GM10248 (cell line): ENCODE data around the gene KRT85.
A peak's percentile ranks its signal among the peaks of the same experiment; 100 is the strongest.
"Not testable (repeated sequence)": the region's sequence is repeated elsewhere in the genome, so short reads cannot be mapped to it uniquely, and the experiment has no call there.

ENCODE experiments used
- CTCF ChIA-PET: fragments of 300-600 bp; sonication (Branson Sonifier 250); formaldehyde crosslinking; extraction: SDS; loops from one replicate; lab custom pipeline; 2021; ENCODE audit warnings: antibody characterized with exemption; lab: Yijun Ruan, JAX
- POLR2A ChIA-PET: fragments of 350-650 bp; sonication (Branson Sonifier 250); formaldehyde crosslinking; extraction: SDS; loops from one replicate; lab custom pipeline; 2020; ENCODE audit warnings: antibody characterized with exemption; lab: Yijun Ruan, JAX
- DNase-seq: peaks from one replicate; pipeline ENCODE4 v3.0.0; 2012; ENCODE audit errors: extremely low spot score
- TF ChIP-seq, protein P1 (sequence below): IDR thresholded peaks from 2 replicates; pipeline ENCODE4 v1.5.1; 2012; ENCODE audit warnings: mild to moderate bottlenecking, low read depth; ENCODE audit errors: extremely low read depth, missing control alignments, control extremely low read depth

Gene KRT85

DNA sequence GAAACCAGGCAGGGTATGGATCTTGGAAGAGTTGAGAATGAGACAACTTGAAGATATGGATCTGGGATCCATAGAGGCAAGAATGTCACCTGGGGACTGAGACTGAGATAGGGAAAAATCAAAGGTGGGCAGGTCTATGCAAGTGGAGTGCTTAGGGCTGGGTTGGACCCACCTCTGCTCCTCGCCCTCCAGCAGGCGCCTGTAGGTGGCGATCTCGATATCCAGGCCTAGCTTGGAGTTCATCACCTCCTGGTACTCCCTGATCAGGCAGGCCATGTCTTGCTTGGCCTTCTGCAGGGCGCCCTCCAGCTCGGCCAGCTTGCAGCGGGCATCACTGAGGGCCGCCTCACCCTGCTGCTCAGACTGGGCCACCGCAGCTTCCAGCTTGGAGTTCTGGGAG, 51.6 kb downstream of the KRT85 start:
- POLR2A ChIA-PET, result interaction anchor here (0.6 kb wide), 1 partner anchor 16 kb away, joined by 3 read pairs; no protein-coding TSS in a partner anchor
- TF ChIP-seq, protein P1, sequence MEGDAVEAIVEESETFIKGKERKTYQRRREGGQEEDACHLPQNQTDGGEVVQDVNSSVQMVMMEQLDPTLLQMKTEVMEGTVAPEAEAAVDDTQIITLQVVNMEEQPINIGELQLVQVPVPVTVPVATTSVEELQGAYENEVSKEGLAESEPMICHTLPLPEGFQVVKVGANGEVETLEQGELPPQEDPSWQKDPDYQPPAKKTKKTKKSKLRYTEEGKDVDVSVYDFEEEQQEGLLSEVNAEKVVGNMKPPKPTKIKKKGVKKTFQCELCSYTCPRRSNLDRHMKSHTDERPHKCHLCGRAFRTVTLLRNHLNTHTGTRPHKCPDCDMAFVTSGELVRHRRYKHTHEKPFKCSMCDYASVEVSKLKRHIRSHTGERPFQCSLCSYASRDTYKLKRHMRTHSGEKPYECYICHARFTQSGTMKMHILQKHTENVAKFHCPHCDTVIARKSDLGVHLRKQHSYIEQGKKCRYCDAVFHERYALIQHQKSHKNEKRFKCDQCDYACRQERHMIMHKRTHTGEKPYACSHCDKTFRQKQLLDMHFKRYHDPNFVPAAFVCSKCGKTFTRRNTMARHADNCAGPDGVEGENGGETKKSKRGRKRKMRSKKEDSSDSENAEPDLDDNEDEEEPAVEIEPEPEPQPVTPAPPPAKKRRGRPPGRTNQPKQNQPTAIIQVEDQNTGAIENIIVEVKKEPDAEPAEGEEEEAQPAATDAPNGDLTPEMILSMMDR, result peak; percentile 28
- DNase-seq, result not testable (repeated sequence)
- CTCF ChIA-PET, result interaction anchor here (1.1 to 2.2 kb wide), 3 partner anchors 9 to 37 kb away, joined by 5 to 12 read pairs (median 5); no protein-coding TSS in a partner anchor

DNA sequence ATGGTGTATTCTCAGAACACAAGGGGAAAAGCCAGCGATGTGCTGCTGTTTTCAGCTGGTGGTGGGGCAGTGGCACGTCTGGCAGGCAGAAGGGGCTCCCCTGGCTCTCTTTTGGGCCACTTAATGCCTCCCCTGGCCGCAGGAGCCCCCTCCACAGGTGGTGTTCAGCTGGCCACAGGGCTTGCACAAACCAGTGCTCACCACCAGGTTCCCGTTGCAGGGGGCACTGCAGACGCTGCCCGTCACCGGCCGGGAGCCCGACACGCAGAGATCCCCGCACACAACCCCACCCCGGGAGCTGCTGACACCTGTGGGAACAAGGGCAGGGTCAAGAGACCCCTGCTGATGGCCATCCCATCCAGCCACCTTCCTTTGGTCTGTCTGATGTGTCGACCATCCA, 52.8 kb downstream of the KRT85 start:
- POLR2A ChIA-PET, result no interaction called here
- TF ChIP-seq, protein P1, result no peak
- no peak for DNase-seq
- CTCF ChIA-PET, result interaction anchor here (1.1 to 2.2 kb wide), 3 partner anchors 8 to 35 kb away, joined by 5 to 12 read pairs (median 5); no protein-coding TSS in a partner anchor

DNA sequence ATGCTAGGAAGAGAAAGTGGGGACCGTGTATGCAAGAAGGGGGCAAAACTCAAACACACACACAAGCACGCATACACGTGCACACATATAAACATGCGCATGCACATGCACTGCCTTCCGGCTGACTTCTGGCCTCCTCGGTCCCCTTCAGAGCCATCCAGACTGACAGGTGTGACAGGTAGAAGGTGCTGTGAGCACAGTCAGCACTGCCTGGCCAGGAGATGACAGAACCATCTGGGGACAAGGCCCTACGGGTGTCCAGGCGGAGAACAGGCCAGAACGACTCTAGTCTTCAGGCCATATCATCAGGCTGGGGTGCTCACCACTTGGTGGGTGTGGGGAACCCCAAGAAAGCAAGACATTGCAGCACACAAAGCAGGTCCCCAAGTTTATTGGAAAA, 53.4 kb downstream of the KRT85 start:
- POLR2A ChIA-PET, result no interaction called here
- DNase-seq, result no peak
- TF ChIP-seq, protein P1, result no peak
- CTCF ChIA-PET, result interaction anchor here (1.8 to 3.4 kb wide), 2 partner anchors 13 to 35 kb away, joined by 8 to 23 read pairs; no protein-coding TSS in a partner anchor

DNA sequence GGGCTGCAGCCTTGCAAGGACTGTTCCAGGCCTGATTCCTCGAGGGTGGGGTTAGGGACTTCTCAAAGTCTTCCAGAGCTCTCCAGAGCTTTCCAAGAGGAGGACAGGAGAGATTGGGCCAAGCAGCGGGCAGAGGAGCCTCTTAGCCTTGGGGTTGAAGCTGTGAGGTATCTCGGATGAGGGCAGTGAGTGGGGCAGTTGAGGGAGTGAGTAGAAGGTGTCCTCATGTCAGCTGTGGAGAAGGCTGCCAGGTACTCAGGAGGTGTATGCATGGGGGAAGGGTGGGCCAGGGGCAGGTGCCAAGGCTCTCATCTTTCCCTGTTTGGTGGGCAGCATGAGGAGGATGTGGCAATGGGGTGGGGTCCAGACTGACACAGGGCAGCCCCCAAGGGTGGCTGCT, 53.8 kb downstream of the KRT85 start:
- DNase-seq, result no peak
- ChIA-PET CTCF (interaction anchor here (0.9 to 3.4 kb wide), 4 partner anchors 14 to 667 kb away, joined by 3 to 23 read pairs (median 6); no protein-coding TSS in a partner anchor), POLR2A (no interaction called here)
- TF ChIP-seq, protein P1, result no peak

DNA sequence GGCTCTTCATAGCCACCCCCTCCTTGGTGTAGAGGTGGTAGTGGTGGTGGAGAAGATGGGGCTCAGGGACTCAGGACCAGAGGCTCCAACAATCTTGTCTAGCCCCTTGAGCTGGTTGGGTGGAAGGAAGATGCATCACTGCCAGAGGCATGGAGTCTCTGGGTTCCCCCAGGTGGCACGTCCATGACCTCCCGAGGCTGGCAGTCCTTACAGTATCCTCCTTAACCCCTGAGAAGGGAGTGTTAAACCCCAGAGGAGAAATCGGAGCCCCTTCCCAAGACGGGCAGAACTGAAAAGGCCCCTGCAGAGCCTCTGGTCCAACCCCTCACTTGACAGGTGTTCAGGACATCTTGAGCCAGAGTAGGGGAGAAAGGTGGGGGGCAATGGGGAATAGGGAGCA, 55.2 kb downstream of the KRT85 start:
- no peak for DNase-seq
- ChIA-PET CTCF (interaction anchor here (1.1 to 3.4 kb wide), 4 partner anchors 13 to 91 kb away, joined by 4 to 23 read pairs (median 6); no protein-coding TSS in a partner anchor), POLR2A (no interaction called here)
- TF ChIP-seq, protein P1, result no peak

DNA sequence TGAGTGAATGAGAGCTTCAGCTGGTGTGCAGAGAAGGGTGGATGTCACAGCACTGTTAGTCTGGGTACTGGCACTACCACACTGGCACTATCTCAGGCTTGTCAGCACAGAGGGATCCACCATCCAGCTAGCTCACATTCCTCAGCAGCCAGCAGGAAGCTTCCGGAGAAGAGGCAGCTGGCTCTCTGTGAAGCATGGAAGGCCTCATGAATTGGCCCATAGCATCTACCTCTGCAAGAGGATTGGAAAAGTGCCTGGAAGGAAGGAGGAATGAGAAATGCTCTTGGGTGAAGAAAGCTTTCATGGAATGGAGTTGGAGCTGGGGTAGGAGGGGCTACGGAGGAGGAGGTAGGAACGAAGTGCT, 56.0 kb downstream of the KRT85 start:
- ChIA-PET POLR2A (no interaction called here), CTCF (interaction anchor here (2.0 to 3.4 kb wide), 3 partner anchors 16 to 73 kb away, joined by 5 to 24 read pairs (median 23); no protein-coding TSS in a partner anchor)
- no peak for DNase-seq
- TF ChIP-seq, protein P1, result no peak
